GM23248 (cell line): ENCODE data around the gene TXNRD1.

Experiments
- EZH2 ChIP-seq: fragments of 200-600 bp; sonication (generic); IDR thresholded peaks from 2 replicates; pipeline ENCODE4 v1.6.1; 2018; ENCODE audit warnings: antibody characterized with exemption, mild to moderate bottlenecking; ENCODE audit not compliant: insufficient read depth, poor library complexity, severe bottlenecking
- EZH2phosphoT487 ChIP-seq: fragments of 200-600 bp; sonication (generic); IDR thresholded peaks from 2 replicates; pipeline ENCODE4 v1.6.1; 2018; ENCODE audit warnings: antibody characterized with exemption, moderate library complexity, mild to moderate bottlenecking, low read depth; ENCODE audit not compliant: insufficient read depth

GRCh38 chr12:104213952-104214351 is 1.6 kb upstream of the TXNRD1 start:
- no peak for TF ChIP-seq EZH2
- no peak for TF ChIP-seq EZH2phosphoT487
